Kidney capillary endothelial cell (primary cell): ENCODE measurements around the gene PPP1R9A.
"Not testable (repeated sequence)": the region's sequence is repeated elsewhere in the genome, so short reads cannot be mapped to it uniquely, and the experiment has no call there.

ENCODE experiments used
- DNase-seq: peaks from one replicate; pipeline ENCODE4 v3.0.0-alpha.2; 2018; ENCODE audit warnings: low spot score

The PPP1R9A gene

DNA sequence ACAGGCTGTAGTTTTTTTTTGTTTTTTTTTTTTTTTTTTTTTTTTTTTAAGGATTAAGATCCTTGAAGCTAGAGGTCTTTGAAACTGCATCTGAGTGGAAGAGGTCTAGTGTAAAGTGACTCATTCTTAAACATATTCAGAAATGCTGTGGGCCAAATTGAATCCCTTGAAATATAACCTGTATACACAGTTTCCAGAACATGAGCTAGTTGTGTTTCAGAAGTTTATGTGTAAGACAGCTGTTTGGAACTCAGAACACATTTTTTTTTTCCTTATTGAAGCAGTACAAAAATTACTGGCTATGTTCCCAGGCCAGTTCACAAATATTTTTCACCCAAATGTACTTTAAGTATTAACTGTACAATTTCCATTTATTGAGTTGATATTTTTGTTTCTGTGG lies 67.9 kb downstream of the PPP1R9A start:
- no peak for DNase-seq

DNA sequence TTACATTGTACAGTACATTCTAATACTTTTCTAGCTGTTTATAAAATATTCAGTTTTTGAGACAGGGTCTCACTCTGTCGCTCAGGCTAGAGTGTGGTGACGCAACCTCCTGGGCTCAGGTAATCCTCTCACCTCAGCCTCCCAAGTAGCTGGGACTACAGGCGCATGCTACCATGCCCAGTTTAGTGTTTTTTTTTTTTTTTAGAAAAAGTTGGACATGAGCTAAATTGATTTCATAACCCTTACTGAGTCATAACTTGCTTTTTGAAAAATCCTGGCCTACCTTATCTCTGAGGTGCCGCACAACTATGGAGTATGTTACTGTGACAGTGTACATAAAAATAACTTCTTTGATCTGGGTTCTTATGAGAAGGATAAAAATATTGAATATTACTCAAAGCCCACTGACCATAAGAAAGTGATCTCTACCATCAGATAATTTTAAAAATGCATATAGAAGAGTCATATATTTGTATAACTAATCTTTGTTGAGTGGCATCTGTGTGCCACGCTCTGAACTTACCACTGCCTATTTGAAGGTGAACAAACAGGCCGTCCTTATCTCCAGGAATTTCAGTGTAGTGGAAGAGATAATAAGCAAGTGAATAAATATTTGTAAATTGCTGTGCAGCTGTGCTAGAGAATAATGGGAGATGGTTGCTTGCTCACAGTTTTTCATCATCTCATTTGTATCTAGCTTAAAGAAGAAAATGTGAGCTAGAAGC lies 73.2 kb downstream of the PPP1R9A start:
- no peak for DNase-seq

DNA sequence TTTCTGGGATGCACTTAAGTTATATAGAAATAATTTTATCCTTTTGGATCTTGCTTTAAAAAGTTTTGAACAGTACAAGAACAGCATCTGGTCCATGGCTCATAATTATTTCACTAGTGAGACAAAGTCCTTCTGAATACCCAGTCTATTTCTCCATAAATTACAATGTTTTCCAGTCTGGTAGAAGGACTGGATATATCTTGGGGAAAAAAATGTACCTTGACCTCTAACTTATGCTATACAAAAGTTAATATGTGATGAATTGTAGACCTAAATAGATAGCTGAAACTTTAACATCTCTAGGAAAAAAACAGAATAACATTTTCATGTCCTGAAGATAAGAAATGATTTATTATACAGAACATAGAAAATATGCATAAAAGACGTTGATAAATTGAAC lies 88.5 kb downstream of the PPP1R9A start:
- no peak for DNase-seq

DNA sequence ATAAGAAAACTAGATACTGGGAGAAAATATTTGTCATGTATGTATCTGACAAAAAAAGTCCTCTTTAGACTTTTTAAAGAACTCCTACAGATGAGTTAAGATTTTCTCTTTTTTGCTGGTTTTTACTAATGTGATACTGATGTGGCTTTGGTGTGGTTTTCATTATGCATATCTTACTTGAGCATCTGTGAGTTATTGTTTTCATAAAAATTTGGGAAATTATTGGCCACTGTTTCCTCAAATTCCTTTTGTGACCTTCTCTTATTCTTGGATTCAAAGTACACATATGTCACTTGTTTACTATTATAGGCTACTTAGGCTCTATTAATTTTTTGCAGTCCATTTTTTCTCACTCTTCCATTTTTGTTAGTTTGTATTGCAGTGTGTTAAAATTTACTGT lies 89.0 kb downstream of the PPP1R9A start:
- DNase-seq: no peak

DNA sequence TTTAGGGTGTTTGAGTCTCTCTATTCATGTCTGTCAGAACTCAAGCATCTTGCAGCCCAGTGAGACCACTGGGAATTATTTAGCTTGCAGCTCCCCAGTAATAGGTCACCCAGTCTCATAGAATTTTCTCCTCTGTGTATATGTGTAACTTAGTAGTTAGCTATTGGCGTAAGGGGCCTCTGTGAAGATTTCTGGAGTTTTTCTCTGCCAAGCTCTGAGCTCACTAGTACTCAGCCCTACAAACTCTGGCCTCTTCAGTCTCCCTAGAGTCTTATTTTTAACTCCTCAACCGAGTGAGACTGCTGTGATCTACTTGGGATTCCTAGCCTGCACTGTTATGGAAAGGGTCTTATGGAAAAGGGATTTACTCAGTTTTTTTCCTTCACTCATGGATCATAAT lies 90.2 kb downstream of the PPP1R9A start:
- no peak for DNase-seq

DNA sequence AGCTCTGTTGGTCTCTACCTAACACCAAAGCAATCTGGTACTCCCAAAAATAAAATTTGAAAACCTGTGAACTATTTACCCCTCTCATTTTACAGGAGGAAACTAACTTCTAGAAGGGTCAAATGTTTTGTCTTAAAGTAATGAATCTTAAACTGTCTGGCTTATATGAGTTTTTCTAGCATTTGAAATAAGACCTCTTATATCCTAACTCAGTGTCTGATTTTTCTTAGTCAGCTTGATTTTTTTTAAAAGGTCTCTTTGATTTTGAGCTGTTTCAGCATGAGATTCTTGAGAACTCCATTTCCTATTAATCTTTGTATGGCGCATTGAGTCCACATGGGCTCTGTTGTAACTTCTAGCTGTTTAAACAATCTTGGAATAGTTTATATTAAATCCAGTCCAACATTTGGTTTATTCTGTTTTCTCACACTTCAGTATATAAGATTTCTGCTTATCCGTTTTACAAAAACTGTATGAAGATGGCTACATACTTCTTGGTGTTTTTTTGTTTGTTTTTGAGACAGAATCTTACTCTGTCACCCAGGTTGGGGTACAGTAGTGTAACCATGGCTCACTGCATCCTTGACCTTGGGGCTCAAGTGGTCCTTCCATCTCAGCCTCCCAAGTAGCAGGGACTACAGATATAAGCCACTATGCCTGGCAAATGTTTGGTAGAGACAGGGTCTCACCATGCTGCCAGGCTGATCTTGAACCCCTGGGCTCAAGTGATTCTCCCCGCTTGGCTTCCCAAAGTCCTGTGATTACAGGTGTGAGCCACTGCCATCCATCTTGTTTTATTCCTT lies 91.1 kb downstream of the PPP1R9A start:
- DNase-seq: no peak

DNA sequence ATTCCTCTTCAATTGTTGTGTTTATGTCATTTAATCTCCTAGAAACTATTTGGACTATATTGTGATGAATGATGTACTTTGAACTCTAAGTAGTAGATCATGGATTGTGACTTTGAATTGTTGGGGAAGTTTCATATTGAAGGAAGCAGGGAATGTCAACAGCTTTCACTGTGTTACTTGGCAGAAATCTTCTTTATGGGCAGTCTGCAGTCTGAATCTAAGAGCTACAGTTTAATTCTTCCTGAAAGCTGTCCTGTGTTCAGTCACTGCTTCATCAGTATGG lies 91.6 kb downstream of the PPP1R9A start:
- DNase-seq: no peak

DNA sequence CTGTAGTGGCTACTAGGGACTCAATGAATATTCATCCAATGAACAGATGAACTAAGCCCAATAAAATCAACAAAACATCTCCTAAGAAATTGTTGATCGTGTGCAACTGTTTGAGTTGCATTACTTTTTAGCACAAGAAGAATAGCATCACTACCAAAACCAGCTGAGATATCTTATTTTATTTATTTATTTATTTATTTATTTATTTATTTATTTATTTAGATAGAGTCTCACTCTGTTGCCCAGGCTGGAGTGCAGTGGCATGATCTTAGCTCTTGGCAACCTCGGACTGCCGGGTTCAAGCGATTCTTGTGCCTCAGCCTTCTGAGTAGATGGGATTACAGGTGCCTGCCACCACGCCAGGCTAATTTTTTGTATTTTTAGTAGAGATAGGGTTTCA lies 92.2 kb downstream of the PPP1R9A start:
- DNase-seq: not testable (repeated sequence)

DNA sequence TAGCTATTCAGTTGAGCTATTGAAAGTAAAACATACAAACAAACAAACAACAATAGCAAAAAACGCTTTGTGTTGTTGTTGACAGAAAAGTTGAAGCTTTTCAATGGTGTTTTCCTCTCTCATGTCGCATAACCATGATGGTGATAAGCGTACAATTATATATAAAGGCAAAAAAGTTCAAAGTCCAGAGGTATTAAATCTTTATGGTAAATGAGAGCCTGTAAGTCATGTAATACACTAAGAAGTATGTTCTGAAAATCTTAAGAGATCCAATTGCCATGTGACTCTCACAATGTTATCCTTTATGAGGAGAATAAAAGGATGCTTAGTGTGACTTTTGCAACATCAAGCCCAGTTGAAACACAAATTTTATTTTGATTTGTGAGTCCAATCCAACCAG lies 93.9 kb downstream of the PPP1R9A start:
- no peak for DNase-seq

DNA sequence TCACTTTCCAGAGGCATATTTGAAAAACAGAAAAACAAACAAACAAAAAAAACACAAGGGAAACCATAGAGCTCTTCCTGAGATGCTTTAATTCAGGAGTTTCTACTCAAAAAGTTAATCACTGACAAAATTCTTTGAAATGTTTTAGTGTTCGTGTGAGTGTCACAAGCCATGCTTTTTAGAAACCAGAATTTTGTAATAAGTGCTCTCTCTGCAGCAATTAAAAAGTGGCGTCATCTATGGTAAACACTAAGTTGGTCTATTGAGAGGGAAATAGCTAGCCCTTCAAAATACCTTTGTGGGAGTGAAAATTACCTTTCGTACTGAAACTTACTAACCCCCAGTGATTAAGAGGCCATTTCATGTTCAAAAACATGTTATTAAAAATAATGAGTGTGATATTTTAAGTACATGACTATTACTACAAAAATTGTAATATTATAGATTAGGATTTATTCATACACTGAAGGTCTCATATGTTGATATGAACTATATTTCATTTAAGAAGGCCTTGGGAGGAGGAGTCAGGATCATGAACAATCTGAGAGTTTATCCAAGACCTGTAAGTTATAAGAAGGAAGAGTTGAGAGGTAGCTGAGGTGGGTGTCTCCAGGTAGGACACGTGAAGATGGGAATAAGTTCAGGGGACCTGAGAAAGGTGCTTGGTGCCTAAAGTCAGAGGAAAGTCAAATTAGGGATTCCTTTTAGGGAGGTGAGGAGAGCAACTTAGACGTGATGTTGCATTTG lies 94.6 kb downstream of the PPP1R9A start:
- DNase-seq: no peak

DNA sequence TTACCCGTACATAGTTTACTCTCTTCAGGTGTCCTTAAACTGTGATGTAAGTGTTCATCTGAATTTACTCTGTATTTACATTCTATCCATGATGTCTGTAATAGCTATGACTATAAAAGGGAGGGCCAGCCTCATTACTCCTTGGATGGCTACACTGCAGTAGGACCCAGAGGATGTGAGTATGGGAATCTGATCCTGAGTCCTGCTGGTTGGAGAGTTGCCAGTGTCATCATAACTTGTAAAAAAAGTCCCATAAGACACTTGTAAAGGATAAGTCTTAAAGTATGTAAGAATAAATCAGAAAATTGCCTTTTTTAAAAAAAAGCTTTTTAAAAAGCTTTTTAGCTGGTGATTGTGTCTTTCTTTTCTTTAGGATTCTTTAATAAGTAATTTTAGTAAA lies 95.4 kb downstream of the PPP1R9A start:
- DNase-seq: no peak

DNA sequence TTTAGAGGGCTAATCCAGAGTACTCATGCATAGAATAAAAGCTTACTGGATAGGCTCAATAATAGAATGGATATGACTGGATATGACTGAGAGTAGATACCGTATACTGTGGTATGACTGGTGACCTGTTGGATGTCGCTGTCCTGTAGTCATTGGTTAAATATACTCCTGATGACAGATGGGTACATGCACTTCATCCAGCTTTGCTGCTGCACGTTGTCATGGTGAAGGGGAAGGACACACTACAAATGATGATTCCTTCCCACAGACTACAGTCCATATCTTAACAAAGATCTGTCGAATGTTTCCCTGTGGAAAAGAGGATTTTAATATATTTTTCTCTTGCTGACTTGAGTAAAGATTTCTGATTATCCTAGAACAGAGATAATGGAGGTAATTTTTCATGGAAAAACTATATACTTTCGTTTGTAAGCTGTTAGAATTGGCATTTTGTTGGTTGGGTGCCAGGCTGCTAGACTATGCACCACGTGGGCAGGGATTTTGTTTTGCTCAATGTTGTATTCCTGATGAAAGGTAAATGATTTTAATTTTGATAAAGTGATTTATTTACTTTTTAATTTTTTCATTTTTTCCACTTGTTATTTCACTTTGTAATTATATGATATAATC lies 97.3 kb downstream of the PPP1R9A start:
- DNase-seq: no peak

DNA sequence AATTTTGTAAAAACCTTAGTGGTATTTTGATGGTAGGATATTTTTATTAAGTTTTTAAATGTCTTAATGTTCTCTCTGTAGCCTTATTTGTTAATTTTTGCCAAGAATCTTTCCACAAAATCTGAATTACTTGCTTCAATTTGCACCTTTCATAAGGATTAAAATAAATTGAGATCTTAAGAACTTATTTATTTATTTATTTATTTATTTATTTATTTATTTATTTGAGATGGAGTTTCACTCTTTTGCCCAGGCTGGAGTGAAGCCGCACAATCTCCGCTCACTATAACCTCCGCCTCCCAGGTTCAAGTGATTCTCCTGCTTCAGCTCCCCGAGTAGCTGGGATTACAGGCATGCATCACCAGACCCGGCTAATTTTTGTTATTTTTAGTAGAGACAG lies 98.6 kb downstream of the PPP1R9A start:
- DNase-seq: no peak

DNA sequence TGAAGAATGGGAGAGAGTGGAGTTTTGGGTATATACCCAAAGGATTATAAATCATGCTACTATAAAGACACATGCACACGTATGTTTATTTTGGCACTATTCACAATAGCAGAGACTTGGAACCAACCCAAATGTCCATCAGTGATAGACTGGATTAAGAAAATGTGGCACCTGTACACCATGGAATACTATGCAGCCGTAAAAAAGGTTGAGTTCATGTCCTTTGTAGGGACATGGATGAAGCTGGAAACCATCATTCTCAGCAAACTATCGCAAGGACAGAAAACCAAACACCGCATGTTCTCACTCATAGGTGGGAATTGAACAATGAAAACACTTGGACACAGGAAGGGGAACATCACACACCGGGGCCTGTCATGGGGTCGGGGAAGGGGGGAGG lies 101.4 kb downstream of the PPP1R9A start:
- DNase-seq: not testable (repeated sequence)

DNA sequence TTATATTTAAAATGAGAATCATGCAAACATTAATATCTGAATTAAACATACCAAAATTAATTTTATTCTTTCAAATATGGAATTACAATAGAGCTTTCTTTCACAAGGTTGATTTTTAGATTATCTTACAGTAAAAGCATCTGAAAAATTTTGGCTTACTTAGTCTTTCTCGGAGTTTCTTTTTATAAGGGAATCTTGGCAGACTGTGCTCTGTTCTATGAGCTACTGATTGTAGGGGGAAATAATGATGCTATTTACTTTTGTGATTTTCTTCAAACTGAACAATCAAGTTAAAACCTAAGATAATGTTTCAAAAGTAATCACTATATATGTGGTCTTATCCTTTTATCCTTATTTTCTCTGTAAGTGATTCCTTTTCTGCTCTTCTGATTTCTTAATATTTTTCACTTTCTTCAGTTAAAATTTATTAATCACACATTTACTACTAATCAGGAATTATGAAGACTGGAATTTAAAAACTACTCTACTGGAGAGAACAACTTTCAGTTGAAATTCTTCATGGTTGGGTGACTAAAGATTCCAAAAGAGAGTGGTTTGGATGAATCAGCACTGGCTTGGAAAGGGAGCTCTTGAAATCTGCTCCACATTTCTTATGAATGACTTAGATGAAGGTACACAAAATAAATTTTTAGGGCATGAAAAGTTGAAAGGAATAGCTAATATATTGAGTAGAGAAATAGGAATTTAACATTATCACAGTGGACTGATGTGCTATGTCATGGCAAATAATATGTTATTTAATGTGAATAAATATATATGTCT lies 103.9 kb downstream of the PPP1R9A start:
- no peak for DNase-seq

DNA sequence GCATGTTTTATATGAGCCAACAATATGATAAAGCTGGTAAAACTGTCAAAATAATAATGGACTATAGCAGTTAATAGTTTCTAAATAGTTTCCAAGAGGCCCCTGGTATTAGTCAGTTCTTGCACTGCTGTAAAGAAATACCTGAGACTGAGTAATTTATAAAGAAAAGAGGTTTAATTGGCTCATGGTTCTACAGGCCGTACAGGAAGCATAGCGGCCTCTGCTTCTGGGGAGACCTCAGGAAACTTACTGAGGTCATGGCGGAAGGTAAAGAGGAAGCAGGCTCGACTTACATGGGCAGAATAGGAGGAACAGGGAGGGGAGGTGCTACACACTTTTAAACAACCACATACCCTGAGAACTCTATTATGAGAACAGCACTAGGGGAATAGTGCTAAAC lies 104.6 kb downstream of the PPP1R9A start:
- DNase-seq: no peak

DNA sequence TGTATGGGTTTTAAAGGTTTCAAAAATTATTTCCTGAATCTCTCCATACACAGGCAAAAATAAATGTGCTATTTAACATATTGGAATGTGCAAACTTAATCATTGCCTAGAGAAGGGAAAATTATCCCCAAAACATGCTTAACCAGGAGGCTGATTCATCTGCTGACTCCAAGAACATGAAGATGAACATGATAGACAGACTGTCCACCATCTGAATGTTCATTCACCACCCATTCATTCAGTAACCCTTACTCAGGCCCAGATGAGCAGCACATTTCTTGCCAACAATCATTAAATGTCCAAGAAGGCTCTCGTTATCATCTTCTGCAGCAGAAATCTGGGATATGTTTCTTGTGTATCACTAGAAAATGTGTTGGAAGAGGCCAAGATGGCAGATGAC lies 110.6 kb downstream of the PPP1R9A start:
- no peak for DNase-seq

DNA sequence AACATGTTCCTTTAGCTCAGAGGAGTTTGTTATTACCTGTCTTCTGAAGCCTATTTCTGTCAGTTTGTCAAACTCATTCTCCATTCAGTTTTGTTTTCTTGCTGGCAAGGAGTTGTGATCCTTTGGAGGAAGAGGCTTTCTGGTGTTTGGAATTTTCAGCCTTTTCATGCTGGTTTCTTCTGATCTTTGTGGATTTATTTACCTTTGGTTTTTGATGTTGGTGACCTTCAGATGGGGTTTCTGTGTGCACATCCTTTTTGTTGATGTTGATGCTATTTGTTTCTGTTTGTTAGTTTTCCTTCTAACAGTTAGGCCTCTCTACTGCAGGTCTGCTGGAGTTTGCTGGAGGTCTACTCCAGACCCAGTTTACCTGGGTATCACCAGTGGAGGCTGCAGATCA lies 118.6 kb downstream of the PPP1R9A start:
- DNase-seq: no peak

DNA sequence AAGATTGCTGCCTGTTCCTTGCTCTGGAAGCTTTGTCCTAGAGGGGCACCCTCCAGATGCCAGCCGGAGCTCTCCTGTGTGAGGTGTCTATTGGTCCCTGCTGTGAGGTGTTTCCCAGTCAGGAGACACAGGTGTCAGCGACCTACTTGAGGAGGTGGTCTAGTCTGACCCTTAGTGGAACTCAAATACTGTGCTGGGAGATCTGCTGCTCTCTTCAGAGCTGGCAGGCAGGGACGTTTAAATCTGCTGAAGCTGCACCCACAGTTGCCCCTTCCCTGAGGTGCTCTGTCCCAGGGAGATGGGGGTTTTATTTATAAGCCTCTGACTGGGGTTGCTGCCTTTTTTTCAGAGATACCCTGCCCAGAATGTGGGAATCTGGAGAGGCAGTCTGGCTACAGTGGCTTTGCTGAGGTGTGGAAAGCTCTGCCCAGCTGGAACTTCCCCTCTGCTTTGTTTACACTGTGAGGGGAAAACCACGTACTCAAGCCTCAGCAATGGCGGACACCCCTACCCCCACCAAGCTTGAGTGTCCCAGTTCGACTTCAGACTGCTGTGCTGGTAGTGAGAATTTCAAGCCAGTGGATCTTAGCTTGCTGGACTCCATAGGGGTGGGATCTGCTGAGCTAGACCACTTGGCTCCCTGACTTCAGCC lies 119.2 kb downstream of the PPP1R9A start:
- no peak for DNase-seq

DNA sequence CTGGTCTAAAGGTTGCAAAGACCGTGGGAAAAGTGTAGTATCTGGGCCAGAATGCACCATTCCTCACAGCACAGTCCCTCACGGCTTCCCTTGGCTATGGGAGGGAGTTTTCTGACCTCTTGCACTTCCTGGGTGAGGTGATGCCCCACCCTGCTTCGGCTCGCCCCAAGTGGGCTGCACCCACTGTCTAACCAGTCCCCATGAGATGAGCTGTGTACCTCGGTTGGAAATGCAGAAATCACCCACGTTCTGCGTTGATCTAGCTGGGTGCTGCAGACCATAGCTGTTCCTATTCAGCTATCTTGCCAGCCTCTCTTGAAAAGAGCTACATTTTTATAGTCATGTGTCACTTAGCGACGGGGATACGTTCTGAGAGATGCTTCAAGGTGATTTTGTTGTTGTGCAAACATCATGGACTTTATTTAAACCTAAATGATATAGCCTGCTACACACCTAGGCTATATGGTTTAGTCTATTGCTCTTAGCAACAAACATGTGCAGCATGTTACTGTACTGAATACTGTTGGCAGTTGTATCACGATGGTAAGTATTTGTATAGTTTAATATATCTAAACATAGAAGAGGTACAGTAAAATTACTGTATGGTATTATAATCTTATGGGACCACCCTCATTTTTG lies 120.0 kb downstream of the PPP1R9A start:
- no peak for DNase-seq

DNA sequence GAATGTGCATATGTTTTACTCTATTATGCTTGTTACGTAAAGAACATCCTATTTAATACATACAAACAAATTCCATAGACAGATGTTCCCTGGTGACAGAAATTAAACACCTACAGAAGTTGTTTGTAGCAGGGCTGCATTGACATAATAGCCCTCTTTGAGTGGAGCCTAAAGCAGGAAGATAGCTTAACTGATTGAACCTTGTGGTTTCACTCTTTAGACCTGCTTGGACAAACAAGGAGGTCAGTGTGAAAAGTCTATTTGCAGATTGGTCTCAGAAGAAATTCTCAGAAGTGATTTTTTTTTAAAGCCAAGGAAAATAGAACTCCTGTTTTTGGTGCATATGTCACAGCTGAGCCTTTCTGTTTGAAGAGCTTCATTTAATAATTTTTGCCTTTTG lies 121.3 kb downstream of the PPP1R9A start:
- no peak for DNase-seq
